B cell (primary cell): ENCODE data around the gene LRFN5.

Experiments
- CTCF ChIP-seq: fragments of 200-600 bp; IDR thresholded peaks from one replicate; pipeline ENCODE4 v1.8.0; 2022; ENCODE audit warnings: antibody characterized with exemption, mild to moderate bottlenecking
- EZH2 ChIP-seq: IDR thresholded peaks from 2 replicates; pipeline ENCODE4 v1.6.1; 2012; ENCODE audit warnings: borderline replicate concordance, low read depth, mild to moderate bottlenecking, moderate library complexity, low read length; ENCODE audit not compliant: insufficient read depth, poor library complexity, severe bottlenecking

GRCh38 chr14:41785696-41786095, 179.0 kb downstream of the LRFN5 start:
- TF ChIP-seq CTCF (no peak), EZH2 (no peak)
